Epithelial cell of alveolus of lung (primary cell): ENCODE measurements around the gene HNRNPAB. TPM values are rescaled to one million over a fixed set of nuclear protein-coding genes. Genes with fewer than 3 reads are reported as not detected.

Source experiments
- total RNA-seq: library from RNA; depleted of rRNA; stranded (reverse); fragments of >200 nt; gene quantifications from 2 replicates; pipeline ENCODE4 v1.2.1, GENCODE V29; 2015

HNRNPAB gene
- 65.7 and 122 TPM in 2 replicates for total RNA-seq

DNA sequence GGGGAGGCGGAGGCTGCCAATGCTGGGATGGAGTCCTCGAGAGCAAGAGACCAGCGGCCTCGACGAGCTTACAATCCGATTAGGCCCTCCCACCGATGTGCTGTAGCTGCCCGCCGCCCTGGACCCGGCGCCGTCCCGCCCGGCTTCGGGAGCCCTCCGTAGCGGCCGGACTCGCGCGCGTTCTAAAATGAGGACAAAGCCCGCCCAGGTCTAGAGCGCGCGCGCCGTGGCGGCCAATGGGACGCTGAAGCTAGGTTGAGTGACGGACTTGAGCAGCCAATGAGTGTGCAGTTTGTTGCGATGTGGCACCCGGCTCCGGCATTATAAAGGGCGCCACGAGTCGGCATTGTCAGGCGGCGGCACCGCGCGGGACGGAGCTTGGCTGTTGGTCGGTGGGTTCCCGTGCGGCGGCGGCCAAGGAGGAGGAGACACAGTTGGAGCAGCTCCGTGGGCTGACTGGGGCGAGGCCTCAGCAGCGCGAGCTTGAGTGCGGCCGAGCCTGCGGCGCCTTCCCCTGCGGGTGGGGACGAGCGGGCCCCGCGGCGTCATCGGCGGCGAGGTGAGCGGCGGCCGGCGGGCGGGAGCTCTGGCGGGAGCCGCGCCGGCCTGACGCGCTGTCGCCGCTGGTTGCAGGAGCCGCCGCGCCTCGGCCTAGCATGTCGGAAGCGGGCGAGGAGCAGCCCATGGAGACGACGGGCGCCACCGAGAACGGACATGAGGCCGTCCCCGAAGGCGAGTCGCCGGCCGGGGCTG, at the start of gene HNRNPAB:
HNRNPAB (plus strand) TSS at position 352 of the 753 bp plus-strand sequence; CDS start at position 657, 305 bp downstream.

DNA sequence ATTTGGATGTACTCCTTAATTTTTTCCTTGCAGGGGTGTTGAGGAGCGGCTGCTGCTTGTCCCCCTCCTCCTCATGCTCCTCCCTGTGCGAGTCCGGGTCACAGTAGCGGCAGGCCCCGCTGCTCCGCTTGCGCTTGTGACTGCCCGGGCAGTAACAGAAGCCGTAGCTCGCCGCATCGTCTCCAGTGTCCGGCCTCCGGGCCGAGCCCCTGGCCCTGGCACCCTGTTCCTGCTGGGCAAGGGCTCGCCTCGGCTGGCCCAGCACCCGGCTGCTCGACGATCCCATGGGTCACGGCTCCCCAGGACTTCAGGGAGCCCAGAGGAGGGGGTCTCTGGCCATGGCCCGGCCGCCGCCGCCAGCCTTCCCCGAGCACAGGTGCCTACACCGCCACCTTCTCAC, 17.3 kb upstream of the HNRNPAB start, which contains the start of gene GMCL2:
GMCL2 (minus strand) TSS at position 358 of the 400 bp plus-strand sequence; CDS start at position 286, 72 bp downstream.

DNA sequence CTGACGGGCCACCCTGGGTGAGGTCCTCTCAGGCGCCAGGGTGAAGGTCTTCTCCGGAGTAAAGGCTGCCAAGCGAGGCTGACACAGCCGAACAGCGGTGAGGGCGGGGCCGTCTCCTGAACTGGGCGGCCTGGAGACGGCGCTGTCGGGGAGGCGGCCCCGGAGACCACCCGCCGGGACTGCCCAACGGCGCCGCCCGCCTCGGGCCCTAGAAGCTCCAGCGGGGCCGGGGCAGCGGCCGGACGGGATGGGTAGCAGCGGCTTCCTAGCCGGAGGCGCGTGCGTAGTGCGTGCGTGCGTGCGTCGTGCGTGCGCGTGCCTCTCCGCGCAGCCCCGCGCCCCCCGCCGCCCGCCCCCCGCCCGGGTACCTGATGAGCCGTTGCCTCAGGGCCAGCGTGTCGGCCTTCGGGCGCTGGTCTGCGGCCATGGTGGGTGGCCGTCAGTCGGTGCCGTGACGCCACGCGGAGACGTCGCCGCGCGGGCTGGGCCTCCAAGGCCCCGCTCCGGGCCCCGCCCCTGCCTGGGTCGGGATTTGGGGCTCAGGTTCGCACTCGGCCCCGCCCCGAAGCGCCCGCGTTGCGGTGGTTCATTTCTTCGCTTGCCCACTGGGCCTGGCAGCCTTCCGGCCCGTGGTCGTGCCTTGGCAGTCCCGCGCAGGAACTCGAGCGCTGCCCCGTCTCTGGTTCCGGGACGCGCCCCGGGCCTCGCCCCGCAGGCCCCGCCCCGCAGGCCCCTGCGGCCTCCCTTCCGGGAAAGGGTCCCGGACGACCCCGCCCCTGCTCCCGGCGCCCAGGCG, 28.0 kb downstream of the HNRNPAB start, which contains the start of gene PHYKPL:
PHYKPL (minus strand) TSS at position 679 of the 796 bp plus-strand sequence; CDS start at position 427, 252 bp downstream.

Other genes starting within 250 kb of the HNRNPAB start
- not detected in 2 replicates for gene PROP1, start 208.3 kb upstream of the HNRNPAB start, total RNA-seq
- 1.6 and 2.8 TPM in 2 replicates for gene N4BP3, start 91.0 kb upstream of the HNRNPAB start, total RNA-seq
- gene RMND5B, start 73.5 kb upstream of the HNRNPAB start, total RNA-seq, result 19.0 and 48.8 TPM in 2 replicates
- 248 and 376 TPM in 2 replicates for gene NHP2, start 50.6 kb upstream of the HNRNPAB start, total RNA-seq
- gene GMCL2, start 17.2 kb upstream of the HNRNPAB start, total RNA-seq, result not detected in 2 replicates
- 9.8 and 21.2 TPM in 2 replicates for gene PHYKPL, start 28.3 kb downstream of the HNRNPAB start, total RNA-seq